HG02798 (cell line): Measurements from ENCODE around the gene PPP2R5E.
"Not testable (repeated sequence)": the region's sequence is repeated elsewhere in the genome, so short reads cannot be mapped to it uniquely, and the experiment has no call there.

ENCODE experiments used
- ATAC-seq: cut with Tn5 transposase; IDR thresholded peaks from one replicate; pipeline ENCODE4 v1.9.1; 2021; ENCODE audit warnings: mild to moderate bottlenecking; ENCODE audit not compliant: unreplicated experiment, poor library complexity

The PPP2R5E gene

DNA sequence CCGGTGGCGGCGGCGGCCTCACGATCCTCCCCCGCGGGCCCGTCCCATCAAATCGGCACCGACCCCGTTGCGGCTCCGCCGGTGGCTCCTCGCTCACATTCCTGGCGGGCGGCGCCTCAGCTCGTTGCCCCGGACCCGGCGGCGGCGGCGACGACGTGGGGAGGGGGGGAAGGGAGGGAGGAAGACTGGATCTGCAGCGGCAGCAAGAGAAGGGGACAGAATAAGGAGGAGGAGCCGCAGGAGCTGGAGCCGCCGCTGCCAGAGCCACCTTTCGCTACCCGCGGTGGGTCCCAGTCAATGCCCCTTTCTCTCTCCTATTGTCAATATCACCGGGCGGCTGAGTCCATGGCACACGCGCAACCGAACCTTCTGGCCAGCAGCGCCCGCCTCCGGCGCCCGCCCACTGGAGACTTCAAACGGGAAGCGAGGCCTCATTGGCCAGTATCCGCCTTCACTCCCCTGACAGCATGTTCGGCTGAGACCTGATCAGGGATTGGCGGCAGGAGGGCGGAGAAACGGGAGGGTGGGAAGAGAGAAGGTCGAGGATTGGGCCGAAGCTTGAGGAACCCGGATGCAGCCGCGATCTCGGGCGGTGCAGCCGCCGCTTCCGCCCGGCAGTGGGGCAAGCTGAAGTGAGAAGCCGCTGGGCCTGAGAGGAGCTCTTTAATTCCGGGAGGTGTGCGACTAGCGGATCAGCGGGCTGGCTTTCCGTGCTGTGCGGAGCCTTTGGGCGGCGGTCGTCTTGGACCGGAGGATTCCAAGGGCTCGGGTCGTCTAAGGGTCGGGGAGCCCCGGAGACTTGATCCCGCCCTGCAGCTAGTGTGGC lies at the start of gene PPP2R5E:
Gene PPP2R5E (minus strand): TSS at position 378 of the 826 bp plus-strand sequence. CDS start 3,692 bp downstream, outside the sequence.
- peak; percentile 98 for ATAC-seq

GRCh38 chr14:63583046-63583445 lies 39.9 kb upstream of the PPP2R5E start:
- ATAC-seq: not testable (repeated sequence)

DNA sequence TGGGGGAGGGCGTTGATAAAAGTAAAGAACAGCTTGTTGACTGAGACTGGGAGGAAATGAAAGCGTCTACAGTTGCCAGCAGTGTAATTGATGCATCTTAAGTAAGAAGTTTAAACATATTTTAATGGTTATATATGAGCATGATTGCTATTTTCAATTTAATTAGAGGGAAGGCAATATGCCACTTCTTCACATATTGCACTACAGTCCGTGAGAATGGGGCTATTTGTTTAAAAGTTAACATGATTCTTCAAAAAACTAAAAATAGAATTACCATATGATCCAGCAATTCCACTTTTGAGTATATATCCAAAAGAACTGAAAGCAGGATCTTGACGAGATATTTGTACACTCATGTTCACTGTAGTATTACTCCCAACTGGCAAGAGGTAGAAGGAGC lies 38.3 kb upstream of the PPP2R5E start:
- ATAC-seq: no peak

GRCh38 chr14:63578300-63578699 lies 35.1 kb upstream of the PPP2R5E start:
- ATAC-seq: no peak

DNA sequence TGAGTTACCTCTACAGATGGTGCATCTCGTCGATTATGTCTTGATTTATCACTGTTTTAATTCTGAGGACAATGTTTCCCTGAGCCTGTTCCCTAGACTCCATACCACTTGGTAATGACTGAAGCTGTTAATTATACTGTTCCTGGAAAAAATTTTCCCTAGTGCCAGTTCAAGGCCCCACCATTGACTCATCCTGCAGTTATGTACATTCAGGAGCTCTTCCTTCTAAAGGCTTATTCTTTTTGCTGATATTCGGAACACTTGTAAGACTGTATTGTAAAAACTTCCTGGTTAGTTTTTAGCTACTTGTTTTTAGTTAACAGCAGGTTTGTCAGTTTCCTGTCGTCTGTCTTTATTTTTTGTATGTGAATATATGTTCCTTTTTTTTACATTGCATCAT lies 30.4 kb upstream of the PPP2R5E start:
- ATAC-seq: no peak

DNA sequence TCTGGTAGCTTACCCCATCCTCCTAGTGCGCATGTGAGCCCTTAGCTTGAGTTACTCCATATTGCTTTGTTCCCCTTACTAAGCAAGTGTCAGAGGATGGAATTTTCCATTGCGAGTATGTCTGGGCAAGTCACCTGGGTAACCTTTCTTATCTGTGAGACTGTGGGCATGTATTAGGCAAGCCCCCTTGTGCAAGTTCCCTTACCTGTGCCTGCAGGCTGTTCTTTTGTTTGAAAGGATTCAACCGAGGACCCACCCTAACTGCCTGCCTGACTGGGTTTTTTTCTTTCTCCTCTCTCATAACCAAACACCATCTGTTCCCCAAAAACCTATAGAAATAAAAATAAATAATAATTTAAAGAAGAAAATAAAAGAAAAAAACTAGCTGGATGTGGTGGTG lies 22.3 kb upstream of the PPP2R5E start:
- no peak for ATAC-seq

- no peak for ATAC-seq
Measured at GRCh38 chr14:63564318-63564717, 21.1 kb upstream of the PPP2R5E start.

GRCh38 chr14:63563370-63564026 lies 20.3 kb upstream of the PPP2R5E start:
- ATAC-seq: no peak

GRCh38 chr14:63562405-63562804 lies 19.2 kb upstream of the PPP2R5E start:
- no peak for ATAC-seq

DNA sequence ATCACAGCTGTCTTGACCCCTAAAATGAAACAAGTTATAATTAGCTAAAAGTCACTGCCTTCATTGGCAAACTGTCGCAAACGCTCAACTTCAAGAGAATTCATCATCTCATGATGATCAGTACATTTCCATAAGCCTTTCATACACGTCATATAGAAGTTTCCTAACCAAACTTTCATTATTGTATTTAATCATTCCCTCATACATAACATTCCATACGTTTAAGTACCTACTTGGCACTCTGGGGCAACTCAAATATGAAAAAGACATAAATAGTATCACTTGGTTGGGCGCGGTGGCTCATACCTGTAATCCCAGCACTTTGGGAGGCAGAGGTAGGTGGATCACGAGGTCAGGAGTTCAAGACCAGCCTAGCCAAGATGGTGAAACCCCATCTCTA lies 12.4 kb upstream of the PPP2R5E start:
- no peak for ATAC-seq

DNA sequence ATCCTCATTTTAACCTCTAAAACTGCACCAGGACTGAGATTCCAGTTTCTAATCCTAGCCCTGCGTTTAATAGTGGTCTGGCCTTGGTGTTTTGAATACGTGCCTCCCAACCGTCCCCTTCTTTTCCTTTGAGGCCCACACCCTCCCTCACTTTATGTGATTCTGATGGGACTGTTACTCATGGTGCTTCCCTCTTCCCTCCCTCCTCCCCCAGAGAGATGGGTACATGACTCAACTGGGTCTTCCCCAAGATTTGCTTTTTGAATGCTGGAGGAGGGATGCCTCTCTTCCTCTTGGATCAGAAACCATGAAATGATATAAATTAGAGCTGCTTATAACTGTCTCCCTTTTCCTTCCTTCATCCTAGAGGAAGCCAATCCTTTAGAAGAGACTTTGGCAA lies 8.2 kb upstream of the PPP2R5E start:
- ATAC-seq: no peak

DNA sequence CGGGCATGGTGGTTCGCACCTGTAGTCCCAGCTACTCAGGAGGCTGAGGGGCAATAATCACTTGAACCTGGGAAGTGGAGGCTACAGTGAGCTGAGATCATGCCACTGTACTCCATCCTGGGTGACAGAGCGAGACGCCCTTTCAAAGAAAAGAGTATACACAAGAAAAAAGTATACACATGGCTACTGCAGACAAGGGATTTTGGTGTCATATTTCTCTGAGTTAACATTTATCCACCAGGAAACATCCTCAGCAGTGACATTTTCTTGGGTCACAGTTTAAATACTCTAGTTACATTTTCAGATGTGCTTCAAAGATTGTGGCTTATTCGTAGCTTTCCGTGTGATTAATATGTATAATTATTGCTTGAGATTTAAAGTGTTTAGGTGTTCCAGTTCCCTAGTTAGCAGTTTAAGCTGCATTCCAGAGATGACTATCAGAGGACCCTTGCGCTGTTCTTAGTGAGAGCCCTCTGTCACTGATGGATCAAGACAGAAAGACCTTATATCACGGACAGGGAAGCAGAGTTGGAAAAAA lies 4.7 kb upstream of the PPP2R5E start:
- no peak for ATAC-seq

- ATAC-seq: no peak
Measured at GRCh38 chr14:63545431-63545830, 2.3 kb upstream of the PPP2R5E start.

DNA sequence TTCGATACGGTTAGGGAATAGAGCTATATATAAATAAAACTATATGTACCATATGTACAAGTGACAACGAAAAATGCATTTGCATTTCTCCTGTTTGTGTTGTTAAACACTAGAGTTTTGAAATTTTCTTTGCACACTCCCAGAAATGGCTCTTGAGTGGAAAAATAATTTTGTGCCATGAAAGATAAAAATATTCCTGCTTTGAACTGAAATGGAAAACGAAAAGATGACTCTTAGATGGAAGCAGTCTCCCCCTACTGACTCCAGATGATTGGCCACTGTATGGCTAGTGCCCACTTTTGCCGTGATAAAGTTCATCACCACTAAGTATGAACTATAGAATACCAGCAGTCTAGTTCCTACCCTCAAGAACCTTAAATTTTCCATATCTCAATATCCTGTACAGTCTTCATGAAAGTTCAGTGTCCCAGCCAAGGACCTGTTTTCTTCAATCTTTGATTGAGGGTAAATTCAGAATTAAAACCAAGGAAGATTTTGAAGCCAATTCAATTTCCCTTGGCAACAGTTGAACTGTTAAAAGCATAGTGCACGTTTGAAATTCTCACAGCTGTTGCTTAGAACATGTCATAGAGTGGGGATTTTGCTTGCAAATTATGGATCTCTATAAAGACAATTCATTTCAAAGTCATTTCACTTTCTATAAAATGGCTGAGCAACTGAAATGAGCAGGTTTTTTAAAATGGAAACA lies 1.6 kb upstream of the PPP2R5E start:
- no peak for ATAC-seq

GRCh38 chr14:63543826-63544406 lies 739 bp upstream of the PPP2R5E start:
- ATAC-seq: no peak

DNA sequence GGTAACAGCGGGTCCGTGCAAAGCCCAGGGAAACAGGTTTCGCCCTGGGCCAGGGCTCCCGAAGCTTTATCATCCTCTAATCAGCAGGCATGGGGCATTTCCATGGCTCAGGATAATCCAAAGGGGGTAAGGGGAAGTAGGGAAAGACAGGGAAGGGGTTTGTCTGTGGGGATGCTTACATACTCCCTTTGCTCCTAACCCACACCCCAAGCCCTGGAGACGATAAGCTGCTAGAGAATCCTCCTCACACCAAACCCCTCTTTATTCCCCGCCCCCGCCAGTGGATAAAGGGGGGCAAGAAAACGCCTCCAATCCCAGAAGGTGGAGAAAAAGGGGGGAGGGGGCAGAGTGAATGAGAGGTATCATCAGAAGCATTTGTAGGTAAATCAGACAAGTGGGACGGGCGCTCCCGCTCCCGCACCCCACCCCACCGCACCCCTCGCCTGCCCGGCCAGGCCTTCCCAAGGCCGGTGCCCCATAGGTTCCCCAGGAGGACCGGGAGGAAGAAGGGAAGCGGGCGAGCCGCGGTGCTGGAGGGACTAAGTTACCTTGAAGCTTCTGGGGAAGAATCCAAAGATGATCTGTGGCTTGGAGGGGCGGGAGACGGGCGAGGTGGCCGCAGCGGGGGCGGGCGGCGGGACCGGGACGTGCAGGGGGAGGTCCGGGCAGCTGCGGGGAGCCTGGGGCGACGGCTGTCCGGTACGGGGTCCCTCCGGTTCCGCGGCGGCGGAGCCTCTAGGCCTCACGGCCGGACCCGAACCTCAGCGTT lies 762 bp downstream of the PPP2R5E start:
- ATAC-seq: peak; percentile 6

DNA sequence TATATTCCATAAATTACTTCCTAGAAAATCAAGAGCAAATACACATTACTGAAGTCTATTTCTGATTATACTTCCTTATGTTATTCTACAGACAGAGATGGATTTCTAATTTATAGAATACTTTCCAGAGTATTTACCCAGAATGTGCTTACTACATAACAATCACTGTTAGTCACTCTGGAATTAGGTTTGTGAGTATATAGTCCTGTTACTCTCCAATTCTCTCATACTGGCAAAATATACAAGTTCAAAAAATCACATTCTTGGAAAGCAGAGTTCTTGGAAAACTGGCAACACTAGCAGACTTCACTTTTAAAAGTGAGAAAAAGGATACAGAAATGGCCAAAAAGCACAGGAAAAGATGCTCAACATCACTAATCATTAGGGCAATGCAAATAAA lies 7.3 kb downstream of the PPP2R5E start:
- ATAC-seq: no peak

GRCh38 chr14:63533474-63533873 lies 9.7 kb downstream of the PPP2R5E start:
- ATAC-seq: no peak

- peak; percentile 100 for ATAC-seq
Measured at GRCh38 chr14:63524537-63525155, 18.5 kb downstream of the PPP2R5E start.
